Measurements from ENCODE around the gene UPB1. TPM values are rescaled to one million over a fixed set of nuclear protein-coding genes. Genes with fewer than 3 reads are reported as not detected.

UPB1 gene
- not detected in 2 replicates for total RNA-seq

GRCh38 chr22:24494528-24495364 is at the start of gene UPB1:
TSS of gene UPB1 (plus strand) at chr22:24495332. CDS start at chr22:24495404, 72 bp downstream.

GRCh38 chr22:24554313-24555164 is 59.4 kb downstream of the UPB1 start, which contains the start of gene GUCD1:
TSS of gene GUCD1 (minus strand) at chr22:24555138. CDS start at chr22:24554991, 147 bp downstream.

GRCh38 chr22:24555165-24556039 is 60.3 kb downstream of the UPB1 start, which contains the start of gene SNRPD3:
TSS of gene SNRPD3 (plus strand) at chr22:24555999. CDS start at chr22:24557675, 1,676 bp downstream.

Other genes with a start within 250 kb of the UPB1 start
- 26.2 and 26.5 TPM in 2 replicates for gene SPECC1L, start 224.5 kb upstream of the UPB1 start, total RNA-seq
- gene ADORA2A, start 67.7 kb upstream of the UPB1 start, total RNA-seq: 0.34 and 0.63 TPM in 2 replicates
- gene GUCD1, start 59.8 kb downstream of the UPB1 start, total RNA-seq: 134 and 147 TPM in 2 replicates
- 129 and 162 TPM in 2 replicates for gene SNRPD3, start 60.7 kb downstream of the UPB1 start, total RNA-seq
- gene LRRC75B, start 97.7 kb downstream of the UPB1 start, total RNA-seq: 4.9 and 6.5 TPM in 2 replicates
- 0.69 and 0.95 TPM in 2 replicates for gene GGT1, start 107.9 kb downstream of the UPB1 start, total RNA-seq

All from bronchial smooth muscle cell (primary cell).